Activated CD4-positive, alpha-beta T cell treated with anti-CD3 and anti-CD28 coated beads, Interleukin-2, amount 50 U/mL, for 48 hours (primary cell): ENCODE measurements around the gene MYOM3.

Experiments used
- DNase-seq, 2 experiments: peaks; one replicate each; pipeline ENCODE4 v3.0.0-alpha.2; 2020

The MYOM3 gene

GRCh38 chr1:24113641-24114033 is 1.7 kb upstream of the MYOM3 start:
- DNase-seq, result no peak

- no peak for DNase-seq
Measured at GRCh38 chr1:24111262-24111995, 506 bp downstream of the MYOM3 start.

- DNase-seq, result no peak
Measured at GRCh38 chr1:24110642-24111261, 1.2 kb downstream of the MYOM3 start.

- DNase-seq, result no peak
Measured at GRCh38 chr1:24109686-24110475, 2.1 kb downstream of the MYOM3 start.

- DNase-seq, result no peak
Measured at GRCh38 chr1:24109166-24109483, 2.8 kb downstream of the MYOM3 start.

- peak; percentile 17 to 32 for DNase-seq
Measured at GRCh38 chr1:24108334-24109165, 3.4 kb downstream of the MYOM3 start.

GRCh38 chr1:24107462-24108138 is 4.3 kb downstream of the MYOM3 start:
- DNase-seq, result no peak

- no peak for DNase-seq
Measured at GRCh38 chr1:24105368-24106160, 6.4 kb downstream of the MYOM3 start.

- no peak for DNase-seq
Measured at GRCh38 chr1:24104854-24105253, 7.1 kb downstream of the MYOM3 start.

GRCh38 chr1:24103879-24104278 is 8.1 kb downstream of the MYOM3 start:
- no peak for DNase-seq

- no peak for DNase-seq
Measured at GRCh38 chr1:24103408-24103807, 8.5 kb downstream of the MYOM3 start.

GRCh38 chr1:24102961-24103360 is 9.0 kb downstream of the MYOM3 start:
- DNase-seq, result no peak

GRCh38 chr1:24101796-24102586 is 9.9 kb downstream of the MYOM3 start:
- no peak for DNase-seq

GRCh38 chr1:24100945-24101737 is 10.8 kb downstream of the MYOM3 start:
- DNase-seq, result no peak

- no peak for DNase-seq
Measured at GRCh38 chr1:24098943-24099638, 12.8 kb downstream of the MYOM3 start.

GRCh38 chr1:24098102-24098501 is 13.8 kb downstream of the MYOM3 start:
- DNase-seq, result no peak

- DNase-seq, result no peak
Measured at GRCh38 chr1:24097663-24098062, 14.3 kb downstream of the MYOM3 start.

- no peak for DNase-seq
Measured at GRCh38 chr1:24096739-24097103, 15.2 kb downstream of the MYOM3 start.

- no peak for DNase-seq
Measured at GRCh38 chr1:24096009-24096738, 15.8 kb downstream of the MYOM3 start.
